ENCODE data around the gene ATP8B3.

ATP8B3 gene

DNA sequence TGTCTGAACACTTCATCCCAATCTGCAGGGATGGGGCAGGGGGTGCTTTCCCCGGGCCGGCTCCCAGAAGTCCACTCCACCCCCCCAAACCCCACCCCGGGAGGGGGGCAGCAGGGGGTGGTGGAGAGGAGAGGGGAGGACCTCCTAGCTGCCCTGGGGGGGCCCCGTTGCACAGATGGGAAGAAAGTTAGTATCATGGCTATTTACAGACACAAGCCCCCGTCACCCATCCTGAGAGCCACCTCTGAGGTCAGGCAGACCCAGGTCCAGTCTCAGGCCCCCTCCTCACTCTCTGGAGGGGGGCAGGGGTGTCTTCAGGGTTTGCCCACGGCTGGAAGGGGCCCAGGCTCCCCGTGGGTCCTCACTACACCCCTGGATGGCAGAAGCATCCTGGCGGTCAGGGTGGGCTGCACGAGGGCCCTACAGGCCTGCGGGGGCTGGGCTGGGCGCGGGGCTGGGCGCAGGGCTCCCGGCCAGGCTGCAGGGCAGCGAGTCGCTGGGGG lies 42.0 kb upstream of the ATP8B3 start:
- H3K4me3 ChIP-seq (ENCODE audit: low read depth, low read length) = no peak overlapping the region
- no peak for DNase-seq (ENCODE audit: low read depth)
- in situ Hi-C loops (cut with HindIII; ENCODE audit: low sequenced_read_pairs) = no loop called here

DNA sequence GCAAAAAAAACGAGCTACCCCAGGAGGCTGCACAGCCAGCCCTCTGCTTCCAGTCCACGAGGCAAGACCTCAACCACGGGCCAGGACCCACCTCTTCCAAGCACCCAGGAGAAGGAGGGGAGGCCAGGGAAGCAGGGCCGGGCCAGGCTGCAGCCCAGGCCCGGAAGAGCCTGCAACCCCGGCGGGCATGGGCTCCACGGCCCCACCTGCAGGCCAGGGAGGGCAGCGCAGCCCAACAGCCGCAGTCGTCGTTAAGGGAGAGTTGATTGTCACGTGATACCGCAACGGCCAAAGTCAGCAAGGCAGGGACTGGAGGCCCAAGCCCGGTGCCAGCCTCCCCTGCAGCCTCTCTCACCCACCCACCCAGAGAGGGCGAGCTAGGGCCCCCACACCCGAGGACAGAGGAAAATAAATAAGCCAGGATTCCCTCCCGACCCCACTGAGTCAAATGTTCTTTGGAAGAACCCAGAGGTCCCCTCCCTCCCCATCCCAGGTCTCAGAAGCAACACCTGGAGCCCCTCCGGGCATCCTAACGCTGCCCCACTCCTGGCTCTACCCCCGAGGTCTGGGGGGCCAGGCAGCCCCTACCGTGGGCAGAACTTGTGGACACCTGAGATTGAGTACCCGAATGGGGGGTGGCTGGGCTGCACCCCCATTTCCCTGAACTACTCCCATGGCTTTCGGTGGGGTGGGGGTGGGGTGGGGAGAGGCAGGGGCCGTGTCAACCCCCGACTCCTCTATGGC lies 41.4 kb upstream of the ATP8B3 start:
- TF ChIP-seq, protein P1, sequence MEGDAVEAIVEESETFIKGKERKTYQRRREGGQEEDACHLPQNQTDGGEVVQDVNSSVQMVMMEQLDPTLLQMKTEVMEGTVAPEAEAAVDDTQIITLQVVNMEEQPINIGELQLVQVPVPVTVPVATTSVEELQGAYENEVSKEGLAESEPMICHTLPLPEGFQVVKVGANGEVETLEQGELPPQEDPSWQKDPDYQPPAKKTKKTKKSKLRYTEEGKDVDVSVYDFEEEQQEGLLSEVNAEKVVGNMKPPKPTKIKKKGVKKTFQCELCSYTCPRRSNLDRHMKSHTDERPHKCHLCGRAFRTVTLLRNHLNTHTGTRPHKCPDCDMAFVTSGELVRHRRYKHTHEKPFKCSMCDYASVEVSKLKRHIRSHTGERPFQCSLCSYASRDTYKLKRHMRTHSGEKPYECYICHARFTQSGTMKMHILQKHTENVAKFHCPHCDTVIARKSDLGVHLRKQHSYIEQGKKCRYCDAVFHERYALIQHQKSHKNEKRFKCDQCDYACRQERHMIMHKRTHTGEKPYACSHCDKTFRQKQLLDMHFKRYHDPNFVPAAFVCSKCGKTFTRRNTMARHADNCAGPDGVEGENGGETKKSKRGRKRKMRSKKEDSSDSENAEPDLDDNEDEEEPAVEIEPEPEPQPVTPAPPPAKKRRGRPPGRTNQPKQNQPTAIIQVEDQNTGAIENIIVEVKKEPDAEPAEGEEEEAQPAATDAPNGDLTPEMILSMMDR (IDR thresholded peaks at IDR 0.05; ENCODE audit: low read depth, low read length, missing control alignments) = peak; percentile 94
- peak; percentile 23 for DNase-seq (ENCODE audit: low read depth)
- no peak overlapping the region for H3K4me3 ChIP-seq (ENCODE audit: low read depth, low read length)
- in situ Hi-C loops (cut with HindIII; ENCODE audit: low sequenced_read_pairs) = no loop called here

More for the DNA sequence above, 42.0 kb upstream of the ATP8B3 start:
- TF ChIP-seq, protein P1 (IDR thresholded peaks at IDR 0.05; ENCODE audit: low read depth, low read length, missing control alignments) = no peak

DNA sequence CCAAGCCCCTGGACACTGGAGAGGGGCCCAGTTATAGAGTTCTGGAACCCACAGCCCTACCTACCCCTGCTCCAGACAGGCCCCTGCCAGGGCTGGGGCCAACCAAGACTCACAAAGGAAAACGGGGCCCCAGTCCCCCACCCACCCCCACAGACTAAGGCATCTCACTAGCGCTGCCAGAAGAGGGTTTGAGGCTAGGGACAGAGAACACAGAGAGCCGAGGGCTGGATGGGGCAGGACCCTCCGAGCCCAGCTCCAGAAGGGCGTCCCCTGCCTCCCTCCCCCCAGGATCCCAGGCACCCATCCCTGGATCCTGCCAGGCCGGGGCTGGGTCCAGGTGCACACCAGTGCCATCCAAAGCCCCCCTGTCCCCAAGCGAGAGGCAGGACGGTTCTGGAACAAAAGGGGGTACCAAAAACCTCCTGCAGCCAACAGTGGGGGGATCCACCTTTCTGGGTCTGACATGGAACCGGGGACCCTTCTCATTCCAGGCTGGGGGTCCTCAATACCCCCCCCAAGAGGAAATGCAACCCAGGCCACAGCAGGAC lies 40.6 kb upstream of the ATP8B3 start:
- in situ Hi-C loops (cut with HindIII; ENCODE audit: low sequenced_read_pairs) = no loop called here
- TF ChIP-seq, protein P1 (IDR thresholded peaks at IDR 0.05; ENCODE audit: low read depth, low read length, missing control alignments) = no peak
- DNase-seq (ENCODE audit: low read depth) = no peak
- H3K4me3 ChIP-seq (ENCODE audit: low read depth, low read length) = no peak overlapping the region

DNA sequence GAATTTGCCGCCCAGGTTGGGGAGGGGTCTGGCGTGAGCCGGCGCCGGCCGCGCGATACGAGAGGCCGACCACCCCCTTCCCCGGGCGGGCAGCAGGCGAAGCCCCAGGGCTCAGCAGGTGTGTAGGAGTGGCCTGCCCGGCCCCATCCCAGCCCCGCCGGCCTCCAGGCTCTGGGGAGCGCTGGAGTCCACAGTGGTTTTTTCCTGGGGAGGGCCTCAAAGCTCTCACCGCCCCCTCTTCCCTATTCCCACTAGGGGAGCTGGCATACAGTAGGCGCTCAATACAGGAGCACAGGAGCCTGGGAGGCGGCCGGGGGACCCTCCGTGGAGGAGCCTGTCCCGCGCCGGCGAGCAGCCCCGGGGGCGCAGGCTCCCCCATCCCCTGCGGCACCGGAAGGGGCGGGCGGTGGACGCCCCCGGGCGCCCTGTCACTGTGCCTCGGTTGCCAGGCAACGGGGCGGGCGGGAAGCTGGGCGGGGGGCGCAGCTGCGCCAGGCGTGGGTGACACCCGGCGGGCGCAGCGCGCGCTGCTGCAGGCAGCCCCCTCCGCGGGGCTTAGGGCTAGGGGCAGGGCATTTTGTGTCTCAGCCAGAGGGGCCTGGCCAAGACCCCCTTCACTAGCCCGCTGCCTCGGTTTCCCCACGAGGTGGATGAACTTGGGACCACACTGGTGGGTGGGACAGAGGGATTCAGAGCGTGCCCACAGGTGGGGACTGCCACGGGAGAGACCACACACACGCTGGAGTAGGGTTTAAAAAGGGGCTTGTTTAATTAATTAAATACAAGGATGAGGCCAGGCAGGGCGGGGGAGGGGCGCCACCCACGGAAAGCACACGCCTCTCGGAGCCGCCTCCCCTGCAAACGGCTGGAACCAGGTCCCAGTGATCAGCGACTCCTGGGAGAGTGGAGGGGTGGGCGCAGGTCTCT lies 39.8 kb upstream of the ATP8B3 start:
- TF ChIP-seq, protein P1 (IDR thresholded peaks at IDR 0.05; ENCODE audit: low read depth, low read length, missing control alignments) = no peak
- no peak for DNase-seq (ENCODE audit: low read depth)
- no peak overlapping the region for H3K4me3 ChIP-seq (ENCODE audit: low read depth, low read length)
- in situ Hi-C loops (cut with HindIII; ENCODE audit: low sequenced_read_pairs) = no loop called here

DNA sequence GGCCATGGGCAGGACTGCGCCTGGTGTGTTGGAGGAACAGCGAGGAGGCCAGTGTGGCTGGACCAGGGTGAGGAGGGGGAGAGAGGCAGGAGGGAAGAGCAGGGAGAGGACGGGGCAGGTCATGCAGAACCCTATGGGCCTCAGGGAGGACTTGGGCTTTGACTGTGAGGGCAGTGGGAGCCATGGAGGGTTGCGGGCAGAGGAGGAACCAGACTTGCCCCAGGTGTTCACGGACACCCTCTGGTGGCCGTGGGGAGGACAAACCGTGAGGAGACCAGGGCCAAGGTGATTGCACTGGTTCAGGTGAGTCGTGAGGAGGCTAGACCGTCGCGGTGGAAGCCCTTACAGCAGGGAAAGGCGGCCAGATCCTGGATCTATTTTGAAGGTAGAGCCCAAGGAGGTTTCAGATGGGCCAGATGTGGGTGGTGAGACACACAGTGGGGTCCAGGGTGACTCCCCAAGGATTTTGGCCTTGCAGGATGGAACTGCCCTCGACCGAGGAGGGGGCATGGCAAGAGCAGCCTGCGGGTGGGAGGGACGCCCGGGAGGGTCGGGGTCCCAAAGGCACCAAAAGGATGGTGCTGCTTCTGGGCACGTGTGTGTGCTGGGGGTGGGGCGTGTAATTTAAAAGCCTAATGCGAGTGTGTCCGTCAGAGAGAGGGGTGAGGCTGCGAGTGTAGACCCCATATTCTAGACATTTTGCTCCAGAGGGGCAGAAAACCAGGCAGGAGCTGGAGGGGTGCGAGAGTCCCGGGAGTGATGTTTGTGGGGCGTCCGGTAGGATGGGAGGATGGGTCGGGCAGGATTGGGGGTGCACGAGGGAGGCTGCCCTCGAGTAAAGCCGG lies 39.0 kb upstream of the ATP8B3 start:
- no peak for DNase-seq (ENCODE audit: low read depth)
- TF ChIP-seq, protein P1 (IDR thresholded peaks at IDR 0.05; ENCODE audit: low read depth, low read length, missing control alignments) = no peak
- in situ Hi-C loops (cut with HindIII; ENCODE audit: low sequenced_read_pairs) = no loop called here
- no peak overlapping the region for H3K4me3 ChIP-seq (ENCODE audit: low read depth, low read length)
